GM21515 (cell line): ENCODE measurements around the gene AQP4.

ENCODE experiments used
- ATAC-seq: cut with Tn5 transposase; IDR thresholded peaks from one replicate; pipeline ENCODE4 v1.9.1; 2021; ENCODE audit not compliant: unreplicated experiment

Gene AQP4

GRCh38 chr18:26840965-26841364, 24.5 kb downstream of the AQP4 start:
- no peak for ATAC-seq

- ATAC-seq = no peak
Observed at GRCh38 chr18:26839609-26840008, 25.9 kb downstream of the AQP4 start.

- no peak for ATAC-seq
Observed at GRCh38 chr18:26832302-26832701, 33.2 kb downstream of the AQP4 start.

GRCh38 chr18:26827581-26827980, 37.9 kb downstream of the AQP4 start:
- no peak for ATAC-seq

- ATAC-seq = no peak
Observed at GRCh38 chr18:26826656-26827235, 38.8 kb downstream of the AQP4 start.

- ATAC-seq = no peak
Observed at GRCh38 chr18:26821181-26821580, 44.3 kb downstream of the AQP4 start.

- no peak for ATAC-seq
Observed at GRCh38 chr18:26819046-26819445, 46.5 kb downstream of the AQP4 start.

- ATAC-seq = no peak
Observed at GRCh38 chr18:26818461-26818860, 47.0 kb downstream of the AQP4 start.

GRCh38 chr18:26813043-26813442, 52.5 kb downstream of the AQP4 start:
- no peak for ATAC-seq

GRCh38 chr18:26812462-26812861, 53.0 kb downstream of the AQP4 start:
- no peak for ATAC-seq

GRCh38 chr18:26809346-26809745, 56.2 kb downstream of the AQP4 start:
- no peak for ATAC-seq

GRCh38 chr18:26806224-26806623, 59.3 kb downstream of the AQP4 start:
- ATAC-seq = no peak

- no peak for ATAC-seq
Observed at GRCh38 chr18:26804519-26804918, 61.0 kb downstream of the AQP4 start.

GRCh38 chr18:26803643-26804042, 61.9 kb downstream of the AQP4 start:
- no peak for ATAC-seq

- no peak for ATAC-seq
Observed at GRCh38 chr18:26802330-26803200, 62.9 kb downstream of the AQP4 start.
